ENCODE data around the gene CCL20. TPM values are rescaled to one million over a fixed set of nuclear protein-coding genes. Genes with fewer than 3 reads are reported as not detected.
"Not testable (repeated sequence)": the region's sequence is repeated elsewhere in the genome, so short reads cannot be mapped to it uniquely, and the experiment has no call there.

The CCL20 gene
- total RNA-seq, 1 donor from 2014 or later = not detected

GRCh38 chr2:227789803-227790202 lies 23.8 kb upstream of the CCL20 start:
- DNase-seq = no peak
- Mint-ChIP-seq H3K36me3 (ENCODE audit: low read depth) (no peaks in the 10 kb centered on the region), H3K9me3 (no peaks in the 10 kb centered on the region), H3K27ac (no peak overlapping the region), H3K4me1 (no peaks in the 10 kb centered on the region), H3K4me3 (no peak overlapping the region), H3K27me3 (peaks cover 4% of the 10 kb centered on the region)
- no peak for ATAC-seq (ENCODE audit: low read depth)
- intact Hi-C loops (cut with micrococcal nuclease) = no loop called here
- no peak for TF ChIP-seq CTCF (IDR thresholded peaks at IDR 0.05)
- POLR2A ChIA-PET = no interaction called here
- CTCF ChIA-PET = no interaction called here

GRCh38 chr2:227793148-227793712 lies 20.4 kb upstream of the CCL20 start:
- Mint-ChIP-seq H3K4me3 (no peak overlapping the region), H3K27me3 (no peaks in the 10 kb centered on the region), H3K36me3 (ENCODE audit: low read depth) (no peaks in the 10 kb centered on the region), H3K4me1 (no peaks in the 10 kb centered on the region), H3K27ac (no peak overlapping the region), H3K9me3 (no peaks in the 10 kb centered on the region)
- no peak for TF ChIP-seq CTCF (IDR thresholded peaks at IDR 0.05)
- intact Hi-C loops (cut with micrococcal nuclease) = no loop called here
- DNase-seq (no peak), ATAC-seq (ENCODE audit: low read depth) (no peak)
- POLR2A ChIA-PET = no interaction called here
- CTCF ChIA-PET = interaction anchor here (1.0 kb wide), 1 partner anchor 214 kb away, joined by 3 read pairs; no protein-coding TSS in a partner anchor

GRCh38 chr2:227796045-227796711 lies 17.5 kb upstream of the CCL20 start:
- ChIA-PET POLR2A (no interaction called here), CTCF (no interaction called here)
- no peak for TF ChIP-seq CTCF (IDR thresholded peaks at IDR 0.05)
- Mint-ChIP-seq H3K9me3 (no peaks in the 10 kb centered on the region), H3K27ac (no peak overlapping the region), H3K4me1 (no peaks in the 10 kb centered on the region), H3K27me3 (peaks cover 4% of the 10 kb centered on the region), H3K4me3 (no peak overlapping the region), H3K36me3 (ENCODE audit: low read depth) (no peaks in the 10 kb centered on the region)
- DNase-seq (no peak), ATAC-seq (ENCODE audit: low read depth) (no peak)
- intact Hi-C loops (cut with micrococcal nuclease) = no loop called here

GRCh38 chr2:227796768-227797167 lies 16.9 kb upstream of the CCL20 start:
- H3K36me3 Mint-ChIP-seq (ENCODE audit: low read depth); H3K4me1 Mint-ChIP-seq; H3K27ac Mint-ChIP-seq; DNase-seq; intact Hi-C loops (cut with micrococcal nuclease); H3K27me3 Mint-ChIP-seq; POLR2A ChIA-PET; ATAC-seq (ENCODE audit: low read depth); H3K4me3 Mint-ChIP-seq; H3K9me3 Mint-ChIP-seq; CTCF ChIA-PET: not testable (repeated sequence)

GRCh38 chr2:227799202-227799601 lies 14.4 kb upstream of the CCL20 start:
- ChIA-PET CTCF (no interaction called here), POLR2A (no interaction called here)
- H3K4me1 Mint-ChIP-seq = no peaks in the 10 kb centered on the region
- H3K27me3 Mint-ChIP-seq = peaks cover 4% of the 10 kb centered on the region
- no peak for TF ChIP-seq CTCF (IDR thresholded peaks at IDR 0.05)
- intact Hi-C loops (cut with micrococcal nuclease) = no loop called here
- DNase-seq = no peak
- H3K4me3 Mint-ChIP-seq = no peak overlapping the region
- no peak for ATAC-seq (ENCODE audit: low read depth)
- H3K9me3 Mint-ChIP-seq = no peaks in the 10 kb centered on the region
- H3K36me3 Mint-ChIP-seq (ENCODE audit: low read depth) = no peaks in the 10 kb centered on the region
- no peak overlapping the region for H3K27ac Mint-ChIP-seq

GRCh38 chr2:227802882-227803281 lies 10.8 kb upstream of the CCL20 start:
- Mint-ChIP-seq H3K4me3 (no peak overlapping the region), H3K36me3 (ENCODE audit: low read depth) (no peaks in the 10 kb centered on the region), H3K27me3 (peaks cover 5% of the 10 kb centered on the region), H3K4me1 (no peaks in the 10 kb centered on the region), H3K9me3 (no peaks in the 10 kb centered on the region), H3K27ac (no peak overlapping the region)
- DNase-seq = no peak
- TF ChIP-seq CTCF (IDR thresholded peaks at IDR 0.05) = no peak
- ChIA-PET POLR2A (no interaction called here), CTCF (no interaction called here)
- intact Hi-C loops (cut with micrococcal nuclease) = no loop called here
- ATAC-seq (ENCODE audit: low read depth) = no peak

Data from activated B cell treated with CpG ODN at 0.5 μM for 24 hours (primary cell).